K562 (cell line): ENCODE measurements around the gene FBXW9. TPM values are rescaled to one million over a fixed set of nuclear protein-coding genes. Genes with fewer than 3 reads are reported as not detected.
A peak's percentile ranks its signal among the peaks of the same experiment; 100 is the strongest.

ENCODE experiments used
- SMARCC2 ChIP-seq: fragments of 450-650 bp; IDR thresholded peaks from 2 replicates; pipeline ENCODE4 v1.6.1; 2017; ENCODE audit warnings: antibody characterized with exemption, moderate library complexity, mild to moderate bottlenecking, low read depth
- TBL1XR1 ChIP-seq, 2 experiments: IDR thresholded peaks; 2 replicates each; pipeline ENCODE4 v1.6.1; 2012; ENCODE audit warnings: improper control_type of control experiment in 2 of 2, low read length in 2 of 2, mild to moderate bottlenecking in 1 of 2
- polyA plus RNA-seq, 8 experiments: library from polyadenylated mRNA; depleted of rRNA in 4 of 8; stranded (reverse) in 5 of 8; unstranded in 3 of 8; fragments of >200 nt; fragmentation: Nextera tagmentation in 2 of 8; fragmentation: Illumina TruSeq in 1 of 8; extraction: Ambion mirVana in 2 of 8; extraction: Trizol in 1 of 8; gene quantifications; 2 replicates each; pipeline versions ENCODE4 v1.2.1 to v1.2.3, GENCODE V29; 2011 to 2014; ENCODE audit warnings: inconsistent platforms in 1 of 8, missing spikeins in 1 of 8
- total RNA-seq, 7 experiments: library from RNA; depleted of rRNA in 6 of 7; stranded (reverse); fragments of >200 nt in 6 of 7; fragmentation: Illumina TruSeq in 2 of 7; extraction: Trizol in 2 of 7; gene quantifications; 2 replicates each; pipeline versions ENCODE4 v1.2.1 to v1.2.3, GENCODE V29; 2011 to 2021; ENCODE audit warnings: low replicate concordance in 1 of 7
- TF ChIP-seq, protein P1 (sequence below), 2 experiments: fragments of 450-650 bp in 1 of 2; sonication (generic) in 1 of 2; formaldehyde crosslinking in 1 of 2; IDR thresholded peaks; 2 replicates each; pipeline versions ENCODE4 v1.7.1 to v1.9.0; 2016 to 2022; ENCODE audit warnings: inconsistent platforms in 1 of 2, mild to moderate bottlenecking in 1 of 2, missing genetic modification reagents in 1 of 2
- TF ChIP-seq, protein P2 (sequence below): fragments of 450-650 bp; IDR thresholded peaks from 2 replicates; pipeline ENCODE4 v1.6.1; 2016; ENCODE audit warnings: mild to moderate bottlenecking, moderate library complexity

The FBXW9 gene
- total and polyA plus RNA-seq, 9 of the 15 experiments (the other 6 are each of a cell fraction or from before 2014, with no cell fraction given), result 0.23 to 21.7 (median 6.2) TPM

DNA sequence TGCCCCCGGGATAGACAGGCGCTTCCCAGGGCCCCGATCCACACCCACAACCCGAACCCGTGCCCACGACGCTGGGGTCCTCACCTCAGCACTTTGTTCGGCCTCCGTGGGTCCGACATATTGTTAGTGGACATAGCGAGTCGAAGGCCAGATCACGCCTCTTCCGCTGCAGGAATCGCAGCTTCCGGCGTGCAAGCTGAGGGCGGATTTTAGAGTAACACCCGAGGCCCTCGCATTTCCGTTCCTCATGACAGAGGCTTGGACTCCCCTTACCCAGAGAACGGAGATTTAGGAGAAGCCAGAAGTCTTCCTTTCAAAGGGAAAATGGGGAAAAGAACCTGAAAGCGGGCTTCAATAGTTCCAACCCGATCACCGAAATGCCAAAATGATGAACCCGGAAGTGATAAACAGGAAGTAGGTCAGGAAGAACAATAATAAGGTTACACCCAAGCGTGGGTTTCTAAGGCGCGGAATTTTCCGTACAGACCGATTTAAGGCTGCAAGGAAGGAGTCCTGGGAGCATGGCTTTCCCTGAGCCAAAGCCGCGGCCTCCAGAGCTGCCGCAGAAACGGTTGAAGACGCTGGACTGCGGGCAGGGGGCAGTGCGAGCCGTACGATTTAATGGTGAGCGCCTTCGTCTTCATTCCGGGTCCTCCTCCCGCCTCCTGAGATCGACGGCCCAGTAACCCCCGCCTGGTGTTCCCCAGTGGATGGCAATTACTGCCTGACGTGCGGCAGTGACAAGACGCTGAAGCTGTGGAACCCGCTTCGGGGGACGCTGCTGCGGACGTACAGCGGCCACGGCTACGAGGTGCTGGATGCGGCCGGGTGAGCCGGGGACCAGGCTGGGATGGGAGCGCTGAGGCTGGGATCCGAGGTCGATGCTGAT, 26.9 kb downstream of the FBXW9 start (continued):
- TF ChIP-seq, protein P1, sequence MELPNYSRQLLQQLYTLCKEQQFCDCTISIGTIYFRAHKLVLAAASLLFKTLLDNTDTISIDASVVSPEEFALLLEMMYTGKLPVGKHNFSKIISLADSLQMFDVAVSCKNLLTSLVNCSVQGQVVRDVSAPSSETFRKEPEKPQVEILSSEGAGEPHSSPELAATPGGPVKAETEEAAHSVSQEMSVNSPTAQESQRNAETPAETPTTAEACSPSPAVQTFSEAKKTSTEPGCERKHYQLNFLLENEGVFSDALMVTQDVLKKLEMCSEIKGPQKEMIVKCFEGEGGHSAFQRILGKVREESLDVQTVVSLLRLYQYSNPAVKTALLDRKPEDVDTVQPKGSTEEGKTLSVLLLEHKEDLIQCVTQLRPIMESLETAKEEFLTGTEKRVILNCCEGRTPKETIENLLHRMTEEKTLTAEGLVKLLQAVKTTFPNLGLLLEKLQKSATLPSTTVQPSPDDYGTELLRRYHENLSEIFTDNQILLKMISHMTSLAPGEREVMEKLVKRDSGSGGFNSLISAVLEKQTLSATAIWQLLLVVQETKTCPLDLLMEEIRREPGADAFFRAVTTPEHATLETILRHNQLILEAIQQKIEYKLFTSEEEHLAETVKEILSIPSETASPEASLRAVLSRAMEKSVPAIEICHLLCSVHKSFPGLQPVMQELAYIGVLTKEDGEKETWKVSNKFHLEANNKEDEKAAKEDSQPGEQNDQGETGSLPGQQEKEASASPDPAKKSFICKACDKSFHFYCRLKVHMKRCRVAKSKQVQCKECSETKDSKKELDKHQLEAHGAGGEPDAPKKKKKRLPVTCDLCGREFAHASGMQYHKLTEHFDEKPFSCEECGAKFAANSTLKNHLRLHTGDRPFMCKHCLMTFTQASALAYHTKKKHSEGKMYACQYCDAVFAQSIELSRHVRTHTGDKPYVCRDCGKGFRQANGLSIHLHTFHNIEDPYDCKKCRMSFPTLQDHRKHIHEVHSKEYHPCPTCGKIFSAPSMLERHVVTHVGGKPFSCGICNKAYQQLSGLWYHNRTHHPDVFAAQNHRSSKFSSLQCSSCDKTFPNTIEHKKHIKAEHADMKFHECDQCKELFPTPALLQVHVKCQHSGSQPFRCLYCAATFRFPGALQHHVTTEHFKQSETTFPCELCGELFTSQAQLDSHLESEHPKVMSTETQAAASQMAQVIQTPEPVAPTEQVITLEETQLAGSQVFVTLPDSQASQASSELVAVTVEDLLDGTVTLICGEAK (IDR thresholded peaks at IDR 0.05), result peak; percentile 100
- TF ChIP-seq, protein P1 (CRISPR knock-in tag; IDR thresholded peaks at IDR 0.05), result no peak
- TF ChIP-seq SMARCC2 (no peak), TBL1XR1 (IDR thresholded peaks at IDR 0.05; ENCODE audit: low read length in 2 of 2) (peak in 1 of 2 experiments; percentile 50; a peak in 1 of 4 replicates)
- TF ChIP-seq, protein P2, sequence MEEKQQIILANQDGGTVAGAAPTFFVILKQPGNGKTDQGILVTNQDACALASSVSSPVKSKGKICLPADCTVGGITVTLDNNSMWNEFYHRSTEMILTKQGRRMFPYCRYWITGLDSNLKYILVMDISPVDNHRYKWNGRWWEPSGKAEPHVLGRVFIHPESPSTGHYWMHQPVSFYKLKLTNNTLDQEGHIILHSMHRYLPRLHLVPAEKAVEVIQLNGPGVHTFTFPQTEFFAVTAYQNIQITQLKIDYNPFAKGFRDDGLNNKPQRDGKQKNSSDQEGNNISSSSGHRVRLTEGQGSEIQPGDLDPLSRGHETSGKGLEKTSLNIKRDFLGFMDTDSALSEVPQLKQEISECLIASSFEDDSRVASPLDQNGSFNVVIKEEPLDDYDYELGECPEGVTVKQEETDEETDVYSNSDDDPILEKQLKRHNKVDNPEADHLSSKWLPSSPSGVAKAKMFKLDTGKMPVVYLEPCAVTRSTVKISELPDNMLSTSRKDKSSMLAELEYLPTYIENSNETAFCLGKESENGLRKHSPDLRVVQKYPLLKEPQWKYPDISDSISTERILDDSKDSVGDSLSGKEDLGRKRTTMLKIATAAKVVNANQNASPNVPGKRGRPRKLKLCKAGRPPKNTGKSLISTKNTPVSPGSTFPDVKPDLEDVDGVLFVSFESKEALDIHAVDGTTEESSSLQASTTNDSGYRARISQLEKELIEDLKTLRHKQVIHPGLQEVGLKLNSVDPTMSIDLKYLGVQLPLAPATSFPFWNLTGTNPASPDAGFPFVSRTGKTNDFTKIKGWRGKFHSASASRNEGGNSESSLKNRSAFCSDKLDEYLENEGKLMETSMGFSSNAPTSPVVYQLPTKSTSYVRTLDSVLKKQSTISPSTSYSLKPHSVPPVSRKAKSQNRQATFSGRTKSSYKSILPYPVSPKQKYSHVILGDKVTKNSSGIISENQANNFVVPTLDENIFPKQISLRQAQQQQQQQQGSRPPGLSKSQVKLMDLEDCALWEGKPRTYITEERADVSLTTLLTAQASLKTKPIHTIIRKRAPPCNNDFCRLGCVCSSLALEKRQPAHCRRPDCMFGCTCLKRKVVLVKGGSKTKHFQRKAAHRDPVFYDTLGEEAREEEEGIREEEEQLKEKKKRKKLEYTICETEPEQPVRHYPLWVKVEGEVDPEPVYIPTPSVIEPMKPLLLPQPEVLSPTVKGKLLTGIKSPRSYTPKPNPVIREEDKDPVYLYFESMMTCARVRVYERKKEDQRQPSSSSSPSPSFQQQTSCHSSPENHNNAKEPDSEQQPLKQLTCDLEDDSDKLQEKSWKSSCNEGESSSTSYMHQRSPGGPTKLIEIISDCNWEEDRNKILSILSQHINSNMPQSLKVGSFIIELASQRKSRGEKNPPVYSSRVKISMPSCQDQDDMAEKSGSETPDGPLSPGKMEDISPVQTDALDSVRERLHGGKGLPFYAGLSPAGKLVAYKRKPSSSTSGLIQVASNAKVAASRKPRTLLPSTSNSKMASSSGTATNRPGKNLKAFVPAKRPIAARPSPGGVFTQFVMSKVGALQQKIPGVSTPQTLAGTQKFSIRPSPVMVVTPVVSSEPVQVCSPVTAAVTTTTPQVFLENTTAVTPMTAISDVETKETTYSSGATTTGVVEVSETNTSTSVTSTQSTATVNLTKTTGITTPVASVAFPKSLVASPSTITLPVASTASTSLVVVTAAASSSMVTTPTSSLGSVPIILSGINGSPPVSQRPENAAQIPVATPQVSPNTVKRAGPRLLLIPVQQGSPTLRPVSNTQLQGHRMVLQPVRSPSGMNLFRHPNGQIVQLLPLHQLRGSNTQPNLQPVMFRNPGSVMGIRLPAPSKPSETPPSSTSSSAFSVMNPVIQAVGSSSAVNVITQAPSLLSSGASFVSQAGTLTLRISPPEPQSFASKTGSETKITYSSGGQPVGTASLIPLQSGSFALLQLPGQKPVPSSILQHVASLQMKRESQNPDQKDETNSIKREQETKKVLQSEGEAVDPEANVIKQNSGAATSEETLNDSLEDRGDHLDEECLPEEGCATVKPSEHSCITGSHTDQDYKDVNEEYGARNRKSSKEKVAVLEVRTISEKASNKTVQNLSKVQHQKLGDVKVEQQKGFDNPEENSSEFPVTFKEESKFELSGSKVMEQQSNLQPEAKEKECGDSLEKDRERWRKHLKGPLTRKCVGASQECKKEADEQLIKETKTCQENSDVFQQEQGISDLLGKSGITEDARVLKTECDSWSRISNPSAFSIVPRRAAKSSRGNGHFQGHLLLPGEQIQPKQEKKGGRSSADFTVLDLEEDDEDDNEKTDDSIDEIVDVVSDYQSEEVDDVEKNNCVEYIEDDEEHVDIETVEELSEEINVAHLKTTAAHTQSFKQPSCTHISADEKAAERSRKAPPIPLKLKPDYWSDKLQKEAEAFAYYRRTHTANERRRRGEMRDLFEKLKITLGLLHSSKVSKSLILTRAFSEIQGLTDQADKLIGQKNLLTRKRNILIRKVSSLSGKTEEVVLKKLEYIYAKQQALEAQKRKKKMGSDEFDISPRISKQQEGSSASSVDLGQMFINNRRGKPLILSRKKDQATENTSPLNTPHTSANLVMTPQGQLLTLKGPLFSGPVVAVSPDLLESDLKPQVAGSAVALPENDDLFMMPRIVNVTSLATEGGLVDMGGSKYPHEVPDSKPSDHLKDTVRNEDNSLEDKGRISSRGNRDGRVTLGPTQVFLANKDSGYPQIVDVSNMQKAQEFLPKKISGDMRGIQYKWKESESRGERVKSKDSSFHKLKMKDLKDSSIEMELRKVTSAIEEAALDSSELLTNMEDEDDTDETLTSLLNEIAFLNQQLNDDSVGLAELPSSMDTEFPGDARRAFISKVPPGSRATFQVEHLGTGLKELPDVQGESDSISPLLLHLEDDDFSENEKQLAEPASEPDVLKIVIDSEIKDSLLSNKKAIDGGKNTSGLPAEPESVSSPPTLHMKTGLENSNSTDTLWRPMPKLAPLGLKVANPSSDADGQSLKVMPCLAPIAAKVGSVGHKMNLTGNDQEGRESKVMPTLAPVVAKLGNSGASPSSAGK, result peak; percentile 61; the same call in 1 of the 2 replicates
